Activated CD8-positive, alpha-beta T cell treated with anti-CD3 and anti-CD28 coated beads for 36 hours (primary cell): Measurements from ENCODE around the gene B4GALT5. TPM values are rescaled to one million over a fixed set of nuclear protein-coding genes. Genes with fewer than 3 reads are reported as not detected.
"Not testable (repeated sequence)": the region's sequence is repeated elsewhere in the genome, so short reads cannot be mapped to it uniquely, and the experiment has no call there.

ENCODE experiments used
- ATAC-seq: fragments of 200-7000 bp; cut with Tn5 transposase; one replicate; pipeline ENCODE4 v1.10.0; 2021; ENCODE audit warnings: mild to moderate bottlenecking, moderate library complexity
- CTCF ChIA-PET: fragments of 350-600 bp; sonication (Branson Sonifier 250); formaldehyde crosslinking; loops from one replicate; lab custom pipeline; 2021; ENCODE audit warnings: antibody characterized with exemption; lab: Charles Lee
- POLR2A ChIA-PET: fragments of 350-600 bp; sonication (Branson Sonifier 250); formaldehyde crosslinking; loops from one replicate; lab custom pipeline; 2021; ENCODE audit warnings: antibody characterized with exemption; lab: Charles Lee
- DNase-seq: peaks from one replicate; pipeline ENCODE4 v3.0.0-alpha.2; 2020
- H3K27ac Mint-ChIP-seq: one replicate; pipeline ENCODE4 v1.8.0; 2021; ENCODE audit warnings: mild to moderate bottlenecking, mixed read lengths
- H3K27me3 Mint-ChIP-seq: one replicate; pipeline ENCODE4 v1.8.0; 2021; ENCODE audit warnings: mixed read lengths
- H3K36me3 Mint-ChIP-seq: one replicate; pipeline ENCODE4 v1.8.0; 2021; ENCODE audit warnings: low read depth, mixed read lengths
- H3K4me1 Mint-ChIP-seq: one replicate; pipeline ENCODE4 v1.8.0; 2021; ENCODE audit warnings: low read depth, mixed read lengths
- H3K4me3 Mint-ChIP-seq: one replicate; pipeline ENCODE4 v1.8.0; 2021; ENCODE audit warnings: mild to moderate bottlenecking, moderate library complexity, mixed read lengths
- H3K9me3 Mint-ChIP-seq: one replicate; pipeline ENCODE4 v1.8.0; 2021; ENCODE audit warnings: mixed read lengths
- intact Hi-C: fragments of 100-400 bp; cut with micrococcal nuclease; formaldehyde crosslinking; loops from one replicate; pipeline ENCODE4 v1.10.0; 2022
- total RNA-seq, 2 experiments: library from RNA; stranded (reverse); gene quantifications; one replicate each; pipeline ENCODE4 v1.2.3, GENCODE V29; 2021
- TF ChIP-seq, protein P1 (sequence below): fragments of 200-600 bp; IDR thresholded peaks from one replicate; pipeline ENCODE4 v1.8.0; 2022; ENCODE audit warnings: antibody characterized with exemption, mild to moderate bottlenecking

Gene B4GALT5
- total RNA-seq, 2 experiments from 2014 or later, result 16.5 to 16.8 TPM

DNA sequence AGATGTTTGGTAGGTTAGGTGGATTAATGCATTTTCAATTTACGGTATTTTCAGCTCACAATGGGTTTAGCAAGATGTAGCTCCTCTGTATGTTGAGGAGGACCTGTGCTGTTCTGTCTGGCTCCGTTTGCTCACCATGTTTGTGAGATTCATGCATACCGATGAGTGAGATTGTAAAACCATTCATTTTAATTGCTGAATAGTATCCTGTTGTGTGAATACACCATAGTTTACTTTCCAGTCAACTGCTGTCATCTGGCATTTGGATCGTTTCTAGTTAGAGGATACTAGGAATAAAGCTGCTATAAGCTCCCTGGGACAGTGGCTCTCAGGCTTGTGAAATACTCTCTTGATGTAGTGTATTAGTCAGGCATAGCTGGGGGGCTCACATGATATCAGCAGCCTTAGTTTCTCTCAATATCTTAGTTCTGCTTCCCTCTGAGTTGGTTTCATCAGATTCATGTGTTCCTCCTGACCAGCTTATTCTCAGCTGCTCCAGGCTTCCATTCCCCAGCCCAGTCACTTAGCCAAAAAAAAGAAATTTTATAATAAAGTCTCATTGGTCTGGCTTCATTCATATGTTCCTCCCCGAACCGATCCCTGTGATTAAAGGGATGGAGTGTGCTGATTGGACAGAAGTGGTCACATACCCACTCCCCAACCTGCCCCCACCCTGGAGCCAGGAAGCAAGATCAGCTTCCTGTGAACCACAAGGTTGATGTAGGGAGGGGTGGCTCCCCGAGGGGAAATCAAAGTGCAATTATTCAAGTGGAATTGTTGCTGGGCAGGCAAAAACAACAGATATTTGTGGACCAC is 10.9 kb upstream of the B4GALT5 start:
- Mint-ChIP-seq H3K27me3 (peaks cover 1% of the 10 kb centered on the region), H3K36me3 (no peaks in the 10 kb centered on the region), H3K4me3 (no peak overlapping the region), H3K9me3 (no peaks in the 10 kb centered on the region), H3K27ac (no peak overlapping the region), H3K4me1 (peaks cover 9% of the 10 kb centered on the region)
- TF ChIP-seq, protein P1, sequence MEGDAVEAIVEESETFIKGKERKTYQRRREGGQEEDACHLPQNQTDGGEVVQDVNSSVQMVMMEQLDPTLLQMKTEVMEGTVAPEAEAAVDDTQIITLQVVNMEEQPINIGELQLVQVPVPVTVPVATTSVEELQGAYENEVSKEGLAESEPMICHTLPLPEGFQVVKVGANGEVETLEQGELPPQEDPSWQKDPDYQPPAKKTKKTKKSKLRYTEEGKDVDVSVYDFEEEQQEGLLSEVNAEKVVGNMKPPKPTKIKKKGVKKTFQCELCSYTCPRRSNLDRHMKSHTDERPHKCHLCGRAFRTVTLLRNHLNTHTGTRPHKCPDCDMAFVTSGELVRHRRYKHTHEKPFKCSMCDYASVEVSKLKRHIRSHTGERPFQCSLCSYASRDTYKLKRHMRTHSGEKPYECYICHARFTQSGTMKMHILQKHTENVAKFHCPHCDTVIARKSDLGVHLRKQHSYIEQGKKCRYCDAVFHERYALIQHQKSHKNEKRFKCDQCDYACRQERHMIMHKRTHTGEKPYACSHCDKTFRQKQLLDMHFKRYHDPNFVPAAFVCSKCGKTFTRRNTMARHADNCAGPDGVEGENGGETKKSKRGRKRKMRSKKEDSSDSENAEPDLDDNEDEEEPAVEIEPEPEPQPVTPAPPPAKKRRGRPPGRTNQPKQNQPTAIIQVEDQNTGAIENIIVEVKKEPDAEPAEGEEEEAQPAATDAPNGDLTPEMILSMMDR, result no peak
- intact Hi-C loops, result loop anchor here (10.0 kb wide), 1 partner anchor 110 kb away; no protein-coding TSS in a partner anchor
- DNase-seq (peak; percentile 16), ATAC-seq (no peak)
- CTCF ChIA-PET, result interaction anchor here (1.0 to 1.7 kb wide), 3 partner anchors 94 to 164 kb away, joined by 3 to 9 read pairs (median 4); no protein-coding TSS in a partner anchor
- POLR2A ChIA-PET, result interaction anchor here (1.0 to 1.1 kb wide), 3 partner anchors 10 to 117 kb away, joined by 3 to 4 read pairs (median 4); partner anchors contain the start of gene B4GALT5

GRCh38 chr20:49723758-49724157 is 10.1 kb upstream of the B4GALT5 start:
- intact Hi-C loops, result loop anchor here (10.0 kb wide), 1 partner anchor 109 kb away; no protein-coding TSS in a partner anchor
- H3K27me3 Mint-ChIP-seq, H3K36me3 Mint-ChIP-seq, POLR2A ChIA-PET, H3K4me3 Mint-ChIP-seq, H3K9me3 Mint-ChIP-seq, DNase-seq, H3K4me1 Mint-ChIP-seq, H3K27ac Mint-ChIP-seq, ATAC-seq: not testable (repeated sequence)
- CTCF ChIA-PET, result interaction anchor here (1.7 kb wide), 1 partner anchor 114 kb away, joined by 9 read pairs; no protein-coding TSS in a partner anchor

- intact Hi-C loops, result loop anchor here (10.0 kb wide), 1 partner anchor 107 kb away; no protein-coding TSS in a partner anchor
- ATAC-seq, H3K4me3 Mint-ChIP-seq, H3K36me3 Mint-ChIP-seq, H3K27me3 Mint-ChIP-seq, H3K9me3 Mint-ChIP-seq, DNase-seq, POLR2A ChIA-PET, H3K27ac Mint-ChIP-seq: not testable (repeated sequence)
- CTCF ChIA-PET, result interaction anchor here (1.0 kb wide), 1 partner anchor 111 kb away, joined by 4 read pairs; no protein-coding TSS in a partner anchor
- H3K4me1 Mint-ChIP-seq, result peaks cover 17% of the 10 kb centered on the region
Observed at GRCh38 chr20:49721326-49721725, 7.6 kb upstream of the B4GALT5 start.

- ATAC-seq (no peak), DNase-seq (no peak)
- peaks cover 6% of the 10 kb centered on the region for H3K36me3 Mint-ChIP-seq
- H3K4me1 Mint-ChIP-seq, result peaks cover 37% of the 10 kb centered on the region
- TF ChIP-seq, protein P1, result no peak
- POLR2A ChIA-PET, result no interaction called here
- no peaks in the 10 kb centered on the region for H3K9me3 Mint-ChIP-seq
- no peak overlapping the region for H3K4me3 Mint-ChIP-seq
- H3K27ac Mint-ChIP-seq, result no peak overlapping the region
- intact Hi-C loops, result loop anchor here (10.0 kb wide), 1 partner anchor 99 kb away; the partner anchor contains the start of gene SLC9A8
- no peaks in the 10 kb centered on the region for H3K27me3 Mint-ChIP-seq
- CTCF ChIA-PET, result interaction anchor here (1.0 to 1.8 kb wide), 4 partner anchors 36 to 130 kb away, joined by 3 to 8 read pairs (median 6); no protein-coding TSS in a partner anchor
Observed at GRCh38 chr20:49715466-49715865, 1.8 kb upstream of the B4GALT5 start.

GRCh38 chr20:49712996-49713752 is 504 bp downstream of the B4GALT5 start:
- peak; percentile 52 for ATAC-seq
- no peaks in the 10 kb centered on the region for H3K27me3 Mint-ChIP-seq
- peaks cover 6% of the 10 kb centered on the region for H3K36me3 Mint-ChIP-seq
- H3K4me3 Mint-ChIP-seq, result peak overlapping the region; percentile 87
- POLR2A ChIA-PET, result interaction anchor here (0.9 to 1.6 kb wide), 4 partner anchors 11 to 192 kb away, joined by 4 to 5 read pairs (median 4); no protein-coding TSS in a partner anchor
- peaks cover 49% of the 10 kb centered on the region for H3K4me1 Mint-ChIP-seq
- intact Hi-C loops, result loop anchor here (5.0 to 10.0 kb wide), 2 partner anchors 46 to 102 kb away; partner anchors contain the start of gene SLC9A8
- CTCF ChIA-PET, result interaction anchor here (0.8 to 1.4 kb wide), 3 partner anchors 103 to 175 kb away, joined by 4 to 7 read pairs (median 4); no protein-coding TSS in a partner anchor
- peak overlapping the region; percentile 90 for H3K27ac Mint-ChIP-seq
- TF ChIP-seq, protein P1, result no peak
- peak; percentile 33 for DNase-seq
- H3K9me3 Mint-ChIP-seq, result no peaks in the 10 kb centered on the region
